WERI-Rb-1 (cell line): ENCODE results near the gene SUN1.

Experiments used
- DNase-seq: peaks from one replicate; pipeline ENCODE4 v3.0.0-alpha.2; 2020
- H3K27ac ChIP-seq: fragments of 250-450 bp; sonication (Bioruptor Pico); 2 replicates; pipeline ENCODE4 v1.5.1; 2020; ENCODE audit warnings: mild to moderate bottlenecking, moderate library complexity
- H3K27me3 ChIP-seq: fragments of 250-450 bp; sonication (Bioruptor Pico); 2 replicates; pipeline ENCODE4 v1.5.1; 2021; ENCODE audit warnings: mild to moderate bottlenecking, low read depth, moderate library complexity; ENCODE audit not compliant: insufficient read depth, severe bottlenecking
- H3K36me3 ChIP-seq: fragments of 250-450 bp; sonication (Bioruptor Pico); 2 replicates; pipeline ENCODE4 v1.5.1; 2020; ENCODE audit warnings: mild to moderate bottlenecking, moderate library complexity
- H3K4me3 ChIP-seq: 2 replicates; pipeline ENCODE4 v1.5.1; 2011; ENCODE audit warnings: low read depth, mild to moderate bottlenecking, control low read depth, low read length
- H3K9me3 ChIP-seq: fragments of 250-450 bp; sonication (Bioruptor Pico); 2 replicates; pipeline ENCODE4 v1.5.1; 2021; ENCODE audit warnings: mild to moderate bottlenecking, moderate library complexity; ENCODE audit not compliant: severe bottlenecking
- CTCF ChIP-seq: IDR thresholded peaks from 2 replicates; pipeline ENCODE4 v1.5.1; 2011; ENCODE audit warnings: low read depth, mild to moderate bottlenecking, control low read depth, inconsistent platforms, low read length

The SUN1 gene

DNA sequence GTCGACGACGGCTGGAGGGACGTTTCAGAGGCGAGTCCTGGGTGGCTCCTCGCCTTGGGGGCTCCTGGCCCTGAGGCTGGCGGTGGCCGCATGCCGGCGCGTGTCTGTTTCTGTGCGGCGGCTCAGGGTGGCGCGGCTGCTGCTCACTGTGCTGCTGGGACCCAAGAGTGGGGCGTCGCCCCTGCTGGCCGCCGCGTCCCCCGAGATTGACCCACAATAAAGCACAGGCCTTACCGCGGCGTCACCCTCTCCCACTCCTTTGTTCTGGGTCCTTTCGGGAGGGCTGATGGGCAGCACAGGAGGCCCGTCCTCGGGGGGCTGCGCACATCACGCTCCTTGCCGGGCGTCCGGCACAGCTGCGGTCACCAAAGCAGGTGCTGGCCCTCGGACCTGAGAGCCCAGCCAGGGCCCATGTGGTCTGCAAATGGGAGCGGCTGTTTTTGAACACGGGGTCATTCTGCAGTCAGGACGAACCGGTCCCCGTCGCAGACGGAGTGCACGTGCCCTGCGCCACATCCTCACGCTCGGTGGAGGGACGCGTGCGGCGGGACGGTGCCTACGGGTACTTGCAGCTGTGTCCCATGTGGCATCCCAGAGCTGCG, 63.3 kb downstream of the SUN1 start:
- no peak overlapping the region for H3K4me3 ChIP-seq
- no peaks in the 10 kb centered on the region for H3K9me3 ChIP-seq
- peaks cover 60% of the 10 kb centered on the region for H3K36me3 ChIP-seq
- no peaks in the 10 kb centered on the region for H3K27me3 ChIP-seq
- DNase-seq: no peak
- no peak overlapping the region for H3K27ac ChIP-seq
- no peak for TF ChIP-seq CTCF

DNA sequence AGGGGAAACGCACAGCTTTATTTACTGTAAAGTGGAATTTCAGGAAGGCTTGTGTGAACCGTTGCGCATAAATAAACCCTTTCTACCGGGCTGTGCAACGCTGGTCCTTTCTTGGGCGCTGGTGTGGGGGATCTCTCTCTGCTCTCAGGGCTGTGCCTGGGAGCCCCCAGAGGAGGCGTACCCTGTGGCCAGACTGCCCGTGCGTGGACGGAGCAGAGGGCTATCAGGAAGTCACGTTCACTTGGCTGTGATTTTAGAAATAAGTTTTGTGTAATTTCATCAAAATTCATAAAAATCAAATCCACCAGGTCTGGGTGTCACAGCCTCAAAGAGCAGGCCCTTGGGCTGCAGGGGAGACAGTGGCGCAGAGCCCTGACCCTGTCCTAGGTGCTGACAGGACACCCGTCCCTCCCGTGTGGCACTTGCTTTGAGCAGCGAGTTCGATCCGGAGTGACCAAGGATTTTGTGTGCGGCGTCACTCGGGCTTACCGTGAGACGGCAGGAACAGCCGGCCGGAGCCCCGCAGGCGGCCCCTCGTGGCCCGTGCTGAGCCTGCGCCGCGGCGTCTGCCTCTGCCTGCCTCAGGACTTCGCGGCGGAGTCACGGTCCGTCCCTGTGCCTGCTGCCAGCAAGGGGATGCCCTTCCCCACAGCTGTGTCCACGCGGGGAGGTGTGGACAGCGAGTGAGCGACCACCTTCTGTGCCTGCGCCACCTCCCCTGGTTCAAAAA, 64.2 kb downstream of the SUN1 start:
- Histone ChIP-seq H3K36me3 (peaks cover 52% of the 10 kb centered on the region), H3K27ac (no peak overlapping the region), H3K4me3 (no peak overlapping the region), H3K27me3 (no peaks in the 10 kb centered on the region), H3K9me3 (no peaks in the 10 kb centered on the region)
- DNase-seq: no peak
- no peak for TF ChIP-seq CTCF

GRCh38 chr7:897086-897485, 64.8 kb downstream of the SUN1 start:
- DNase-seq: no peak
- Histone ChIP-seq H3K27me3 (no peaks in the 10 kb centered on the region), H3K27ac (no peak overlapping the region), H3K36me3 (peaks cover 46% of the 10 kb centered on the region), H3K4me3 (no peak overlapping the region), H3K9me3 (no peaks in the 10 kb centered on the region)
- TF ChIP-seq CTCF: no peak

DNA sequence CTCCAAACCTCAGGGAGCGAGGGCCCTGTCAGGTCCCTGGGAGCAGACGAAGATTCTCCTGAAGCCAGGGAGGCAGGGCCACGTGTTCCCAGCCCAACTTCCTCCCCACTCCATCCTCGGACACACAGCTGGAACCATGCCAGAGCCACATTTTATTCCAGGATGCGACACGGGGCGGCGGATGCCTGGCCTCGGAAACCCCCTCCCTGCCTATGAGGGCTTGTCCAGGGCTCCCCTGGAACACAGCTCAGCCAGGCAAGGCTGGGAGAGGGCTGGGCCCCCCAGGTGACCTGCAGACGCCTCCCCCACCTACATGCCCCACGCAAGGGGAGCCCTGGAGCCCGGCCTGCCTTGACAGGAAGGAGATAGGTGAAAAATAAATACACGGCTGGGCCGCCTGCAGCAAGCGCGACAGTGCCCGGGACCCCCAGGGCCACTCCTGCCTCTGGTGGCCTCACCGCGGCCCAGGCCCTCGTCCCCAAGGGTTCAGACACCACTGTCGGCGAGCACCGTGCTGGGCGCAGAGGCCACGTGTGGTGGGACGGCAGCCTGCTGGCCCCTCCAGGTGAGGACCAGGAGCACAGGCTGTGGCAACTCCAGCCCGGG, 65.6 kb downstream of the SUN1 start:
- DNase-seq: no peak
- peaks cover 44% of the 10 kb centered on the region for H3K36me3 ChIP-seq

GRCh38 chr7:898460-898854, 66.2 kb downstream of the SUN1 start:
- no peaks in the 10 kb centered on the region for H3K27me3 ChIP-seq
- TF ChIP-seq CTCF: no peak
- peaks cover 44% of the 10 kb centered on the region for H3K36me3 ChIP-seq
- no peak overlapping the region for H3K4me3 ChIP-seq
- H3K9me3 ChIP-seq: no peaks in the 10 kb centered on the region
- DNase-seq: no peak
- no peak overlapping the region for H3K27ac ChIP-seq

More for the DNA sequence above, 65.6 kb downstream of the SUN1 start:
- Histone ChIP-seq H3K9me3 (no peaks in the 10 kb centered on the region), H3K4me3 (no peak overlapping the region), H3K27me3 (no peaks in the 10 kb centered on the region), H3K27ac (no peak overlapping the region)
- no peak for TF ChIP-seq CTCF
